ENCODE data around the gene GPC6. TPM values are rescaled to one million over a fixed set of nuclear protein-coding genes. Genes with fewer than 3 reads are reported as not detected.

The GPC6 gene
- total RNA-seq, 2 experiments from 2014 or later: not detected

DNA sequence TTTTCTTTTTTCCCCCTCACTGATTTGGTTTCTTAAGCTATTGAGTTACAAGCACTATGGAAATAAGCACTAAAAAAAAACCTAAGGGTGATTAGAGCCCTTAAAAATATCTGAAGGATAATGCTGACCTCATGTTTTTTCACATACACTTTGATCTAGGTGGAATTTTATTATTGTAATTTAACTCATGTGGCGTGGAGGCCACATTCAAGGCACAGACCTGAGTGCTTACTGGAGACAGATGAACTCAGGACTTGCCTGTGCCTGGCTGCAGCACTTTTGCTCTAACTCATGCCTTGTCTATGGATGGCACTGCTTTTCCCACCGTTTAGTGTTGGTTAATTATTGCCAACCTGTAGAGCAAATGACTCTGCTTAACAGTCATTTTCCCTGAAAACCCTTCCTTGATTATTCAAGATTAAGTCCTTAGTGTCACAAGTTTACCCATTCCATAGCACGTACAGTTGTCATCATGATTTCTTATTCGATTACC, 541.4 kb downstream of the GPC6 start:
- no peaks in the 10 kb centered on the region for H3K4me1 ChIP-seq (ENCODE audit: insufficient read depth, low read length, poor library complexity, severe bottlenecking)
- BruUV-seq (replicated peaks): no TSS peak
- no peak overlapping the region for H2AFZ ChIP-seq (ENCODE audit: low read length)
- no peaks in the 10 kb centered on the region for H3K36me3 ChIP-seq (ENCODE audit: insufficient read depth, low read length)
- POLR2A ChIA-PET: interaction anchor here (0.7 kb wide), 1 partner anchor 62 kb away, joined by 4 read pairs; no protein-coding TSS in a partner anchor
- no peaks in the 10 kb centered on the region for H3K9me2 ChIP-seq (ENCODE audit: insufficient read depth, low read length)
- no peak for DNase-seq (ENCODE audit: low spot score)
- no peak overlapping the region for H3K4me2 ChIP-seq (ENCODE audit: low read length)
- intact Hi-C loops (cut with micrococcal nuclease; ENCODE audit: unreplicated experiment): no loop called here
- no peak overlapping the region for H3K27ac ChIP-seq (ENCODE audit: low read depth, low read length, poor library complexity, severe bottlenecking)
- TF ChIP-seq EZH2phosphoT487 (IDR thresholded peaks at IDR 0.05; ENCODE audit: borderline replicate concordance, low read depth, low read length): no peak
- TF ChIP-seq, protein P1, sequence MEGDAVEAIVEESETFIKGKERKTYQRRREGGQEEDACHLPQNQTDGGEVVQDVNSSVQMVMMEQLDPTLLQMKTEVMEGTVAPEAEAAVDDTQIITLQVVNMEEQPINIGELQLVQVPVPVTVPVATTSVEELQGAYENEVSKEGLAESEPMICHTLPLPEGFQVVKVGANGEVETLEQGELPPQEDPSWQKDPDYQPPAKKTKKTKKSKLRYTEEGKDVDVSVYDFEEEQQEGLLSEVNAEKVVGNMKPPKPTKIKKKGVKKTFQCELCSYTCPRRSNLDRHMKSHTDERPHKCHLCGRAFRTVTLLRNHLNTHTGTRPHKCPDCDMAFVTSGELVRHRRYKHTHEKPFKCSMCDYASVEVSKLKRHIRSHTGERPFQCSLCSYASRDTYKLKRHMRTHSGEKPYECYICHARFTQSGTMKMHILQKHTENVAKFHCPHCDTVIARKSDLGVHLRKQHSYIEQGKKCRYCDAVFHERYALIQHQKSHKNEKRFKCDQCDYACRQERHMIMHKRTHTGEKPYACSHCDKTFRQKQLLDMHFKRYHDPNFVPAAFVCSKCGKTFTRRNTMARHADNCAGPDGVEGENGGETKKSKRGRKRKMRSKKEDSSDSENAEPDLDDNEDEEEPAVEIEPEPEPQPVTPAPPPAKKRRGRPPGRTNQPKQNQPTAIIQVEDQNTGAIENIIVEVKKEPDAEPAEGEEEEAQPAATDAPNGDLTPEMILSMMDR (conservative IDR thresholded peaks at IDR 0.05; ENCODE audit: low read length): no peak
- H4K20me1 ChIP-seq (ENCODE audit: insufficient read depth, low read length): no peaks in the 10 kb centered on the region
- no peaks in the 10 kb centered on the region for H3K79me2 ChIP-seq (ENCODE audit: insufficient read depth, low read depth, low read length)
- no peak overlapping the region for H3K4me3 ChIP-seq (ENCODE audit: low read depth, low read length, poor library complexity, severe bottlenecking)
- H3K9me3 ChIP-seq (ENCODE audit: low read length): no peaks in the 10 kb centered on the region
- CTCF ChIA-PET (ENCODE audit: unreplicated experiment): no interaction called here

GRCh38 chr13:93769101-93769500, 542.5 kb downstream of the GPC6 start:
- BruUV-seq (replicated peaks): no TSS peak
- no peak overlapping the region for H2AFZ ChIP-seq (ENCODE audit: low read length)
- ChIA-PET CTCF (ENCODE audit: unreplicated experiment) (no interaction called here), POLR2A (no interaction called here)
- no peak for DNase-seq (ENCODE audit: low spot score)
- no peaks in the 10 kb centered on the region for H3K9me2 ChIP-seq (ENCODE audit: insufficient read depth, low read length)
- H3K4me2 ChIP-seq (ENCODE audit: low read length): no peak overlapping the region
- TF ChIP-seq EZH2phosphoT487 (IDR thresholded peaks at IDR 0.05; ENCODE audit: borderline replicate concordance, low read depth, low read length): no peak
- H3K27ac ChIP-seq (ENCODE audit: low read depth, low read length, poor library complexity, severe bottlenecking): no peak overlapping the region
- no peaks in the 10 kb centered on the region for H3K79me2 ChIP-seq (ENCODE audit: insufficient read depth, low read depth, low read length)
- no peaks in the 10 kb centered on the region for H3K9me3 ChIP-seq (ENCODE audit: low read length)
- intact Hi-C loops (cut with micrococcal nuclease; ENCODE audit: unreplicated experiment): no loop called here
- H3K4me3 ChIP-seq (ENCODE audit: low read depth, low read length, poor library complexity, severe bottlenecking): no peak overlapping the region
- H3K36me3 ChIP-seq (ENCODE audit: insufficient read depth, low read length): no peaks in the 10 kb centered on the region
- H3K4me1 ChIP-seq (ENCODE audit: insufficient read depth, low read length, poor library complexity, severe bottlenecking): no peaks in the 10 kb centered on the region
- no peaks in the 10 kb centered on the region for H4K20me1 ChIP-seq (ENCODE audit: insufficient read depth, low read length)

DNA sequence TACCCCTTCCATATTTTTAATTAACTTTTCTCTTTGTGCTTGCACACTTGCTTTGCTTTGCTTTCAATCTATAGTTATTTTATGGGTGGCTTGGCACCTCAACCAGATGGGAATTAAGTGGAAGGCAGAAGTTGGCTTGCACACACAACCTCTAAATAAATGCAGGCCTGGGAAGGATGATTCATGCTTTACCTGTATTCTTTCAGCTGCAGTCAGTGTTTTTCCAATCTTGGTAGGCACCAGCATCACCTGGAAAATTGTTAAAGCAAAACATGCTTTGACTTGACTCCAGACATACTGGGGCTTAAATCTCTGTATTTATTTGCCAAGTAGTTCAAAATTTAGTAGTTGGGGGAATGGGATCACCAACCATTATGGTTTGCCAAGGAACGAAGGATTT, 543.0 kb downstream of the GPC6 start:
- no peaks in the 10 kb centered on the region for H3K79me2 ChIP-seq (ENCODE audit: insufficient read depth, low read depth, low read length)
- no peak overlapping the region for H2AFZ ChIP-seq (ENCODE audit: low read length)
- no peak for DNase-seq (ENCODE audit: low spot score)
- H3K4me1 ChIP-seq (ENCODE audit: insufficient read depth, low read length, poor library complexity, severe bottlenecking): no peaks in the 10 kb centered on the region
- no peak overlapping the region for H3K4me2 ChIP-seq (ENCODE audit: low read length)
- CTCF ChIA-PET (ENCODE audit: unreplicated experiment): no interaction called here
- BruUV-seq (replicated peaks): no TSS peak
- H3K4me3 ChIP-seq (ENCODE audit: low read depth, low read length, poor library complexity, severe bottlenecking): no peak overlapping the region
- H3K9me2 ChIP-seq (ENCODE audit: insufficient read depth, low read length): no peaks in the 10 kb centered on the region
- H3K9me3 ChIP-seq (ENCODE audit: low read length): no peaks in the 10 kb centered on the region
- H3K36me3 ChIP-seq (ENCODE audit: insufficient read depth, low read length): no peaks in the 10 kb centered on the region
- intact Hi-C loops (cut with micrococcal nuclease; ENCODE audit: unreplicated experiment): no loop called here
- POLR2A ChIA-PET: no interaction called here
- no peak overlapping the region for H3K27ac ChIP-seq (ENCODE audit: low read depth, low read length, poor library complexity, severe bottlenecking)
- no peak for TF ChIP-seq EZH2phosphoT487 (IDR thresholded peaks at IDR 0.05; ENCODE audit: borderline replicate concordance, low read depth, low read length)
- TF ChIP-seq, protein P1 (conservative IDR thresholded peaks at IDR 0.05; ENCODE audit: low read length): no peak
- H4K20me1 ChIP-seq (ENCODE audit: insufficient read depth, low read length): no peaks in the 10 kb centered on the region

Measured in OCI-LY7 (cell line).